ENCODE results near the gene PLXDC2. TPM values are rescaled to one million over a fixed set of nuclear protein-coding genes. Genes with fewer than 3 reads are reported as not detected.
"Not testable (repeated sequence)": the region's sequence is repeated elsewhere in the genome, so short reads cannot be mapped to it uniquely, and the experiment has no call there.

The PLXDC2 gene
- total RNA-seq (10 to 100 TPM; 61.9 to 99.6 TPM), polyA plus RNA-seq (10 to 100 TPM; 11.8 to 19.6 TPM)
- long read RNA-seq, donor 1, full-length matches to known transcripts: 16 of 49 reads
- long read RNA-seq, donor 1, partial matches to known transcripts: 33 of 49 reads
- long read RNA-seq, donor 1, other reads (novel, unspliced or antisense): 0 of 49 reads
- long read RNA-seq, donor 2, full-length matches to known transcripts: 4 of 12 reads
- long read RNA-seq, donor 2, partial matches to known transcripts: 8 of 12 reads
- long read RNA-seq, donor 2, other reads (novel, unspliced or antisense): 0 of 12 reads
- long read RNA-seq, donor 3, full-length matches to known transcripts: 7 of 16 reads
- long read RNA-seq, donor 3, partial matches to known transcripts: 9 of 16 reads
- long read RNA-seq, donor 3, other reads (novel, unspliced or antisense): 0 of 16 reads
- long read RNA-seq, donor 4, full-length matches to known transcripts: 3 of 15 reads
- long read RNA-seq, donor 4, partial matches to known transcripts: 12 of 15 reads
- long read RNA-seq, donor 4, other reads (novel, unspliced or antisense): 0 of 15 reads
- long read RNA-seq, donor 5, full-length matches to known transcripts: 14 of 27 reads
- long read RNA-seq, donor 5, partial matches to known transcripts: 13 of 27 reads
- long read RNA-seq, donor 5, other reads (novel, unspliced or antisense): 0 of 27 reads

- Histone ChIP-seq H3K36me3 (ENCODE audit: control insufficient read depth in 4 of 4, insufficient read depth in 4 of 4, low read length in 4 of 4) (peaks cover 0 to 19% (median 2%) of the 10 kb centered on the region in 4 donors), H3K4me3 (peak within 1 kb of the TSS; percentile 65), H3K4me1 (ENCODE audit: control insufficient read depth in 5 of 5, insufficient read depth in 5 of 5, low read length in 5 of 5) (peaks cover 0 to 32% (median 0%) of the 10 kb centered on the region in 5 donors), H3K9ac (ENCODE audit: insufficient read depth in 1 of 2, low read length in 2 of 2) (peak within 1 kb of the TSS; percentile 72 to 99), H3K27me3 (ENCODE audit: control insufficient read depth in 3 of 3, insufficient read depth in 3 of 3, low read length in 2 of 3) (peaks cover 0 to 3% (median 0%) of the 10 kb centered on the region in 3 donors), H3K9me3 (ENCODE audit: control insufficient read depth in 4 of 4, insufficient read depth in 3 of 4, low read length in 3 of 4) (no peaks in the 10 kb centered on the region), H3K27ac (ENCODE audit: low read depth in 1 of 2, low read length in 1 of 2) (peak within 1 kb of the TSS; percentile 80 to 92)
- 0 to 1% methylated on average over 62 to 65 of the region's 65 CpGs for WGBS, 2 donors
- TF ChIP-seq, protein P1, sequence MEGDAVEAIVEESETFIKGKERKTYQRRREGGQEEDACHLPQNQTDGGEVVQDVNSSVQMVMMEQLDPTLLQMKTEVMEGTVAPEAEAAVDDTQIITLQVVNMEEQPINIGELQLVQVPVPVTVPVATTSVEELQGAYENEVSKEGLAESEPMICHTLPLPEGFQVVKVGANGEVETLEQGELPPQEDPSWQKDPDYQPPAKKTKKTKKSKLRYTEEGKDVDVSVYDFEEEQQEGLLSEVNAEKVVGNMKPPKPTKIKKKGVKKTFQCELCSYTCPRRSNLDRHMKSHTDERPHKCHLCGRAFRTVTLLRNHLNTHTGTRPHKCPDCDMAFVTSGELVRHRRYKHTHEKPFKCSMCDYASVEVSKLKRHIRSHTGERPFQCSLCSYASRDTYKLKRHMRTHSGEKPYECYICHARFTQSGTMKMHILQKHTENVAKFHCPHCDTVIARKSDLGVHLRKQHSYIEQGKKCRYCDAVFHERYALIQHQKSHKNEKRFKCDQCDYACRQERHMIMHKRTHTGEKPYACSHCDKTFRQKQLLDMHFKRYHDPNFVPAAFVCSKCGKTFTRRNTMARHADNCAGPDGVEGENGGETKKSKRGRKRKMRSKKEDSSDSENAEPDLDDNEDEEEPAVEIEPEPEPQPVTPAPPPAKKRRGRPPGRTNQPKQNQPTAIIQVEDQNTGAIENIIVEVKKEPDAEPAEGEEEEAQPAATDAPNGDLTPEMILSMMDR (IDR thresholded peaks at IDR 0.05; ENCODE audit: control extremely low read depth, extremely low read depth): no peak
- ATAC-seq (ENCODE audit: insufficient read depth, low FRiP score) (peak; percentile 42), DNase-seq (peak in 2 of 3 donors; percentile 36 to 65)
These were observed at the start of gene PLXDC2 for GRCh38 chr10:19816411-19817230. TSS of gene PLXDC2 (plus strand) at chr10:19816432.

DNA sequence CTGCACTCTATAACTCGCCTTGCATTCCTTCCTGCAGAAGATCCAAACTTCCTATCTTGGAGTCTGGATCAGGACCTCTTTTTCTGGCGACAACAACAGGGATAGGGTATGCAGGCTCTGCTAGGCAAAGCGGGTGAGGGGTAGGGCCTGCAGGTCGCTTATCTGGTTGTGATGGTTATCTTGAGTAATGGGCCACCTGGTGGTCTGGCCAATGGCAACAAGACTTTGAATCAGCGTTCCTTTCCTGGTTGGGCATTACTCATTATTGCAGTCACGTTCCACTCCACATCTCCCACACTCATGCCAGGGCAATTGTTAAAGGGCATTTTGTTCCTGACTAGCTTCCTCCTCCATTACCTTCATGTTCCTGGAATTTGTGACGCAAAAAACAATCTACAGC lies 48.4 kb upstream of the PLXDC2 start:
- Histone ChIP-seq H3K9ac (ENCODE audit: insufficient read depth in 1 of 2, low read length in 2 of 2) (no peak overlapping the region), H3K4me1 (ENCODE audit: control insufficient read depth in 5 of 5, insufficient read depth in 5 of 5, low read length in 5 of 5) (peaks cover 0 to 5% (median 4%) of the 10 kb centered on the region in 5 donors), H3K27me3 (ENCODE audit: control insufficient read depth in 3 of 3, insufficient read depth in 3 of 3, low read length in 2 of 3) (no peaks in the 10 kb centered on the region), H3K27ac (ENCODE audit: low read depth in 1 of 2, low read length in 1 of 2) (no peak overlapping the region), H3K4me3 (no peak overlapping the region), H3K36me3 (ENCODE audit: control insufficient read depth in 4 of 4, insufficient read depth in 4 of 4, low read length in 4 of 4) (no peaks in the 10 kb centered on the region), H3K9me3 (ENCODE audit: control insufficient read depth in 4 of 4, insufficient read depth in 3 of 4, low read length in 3 of 4) (peaks cover 0 to 1% (median 0%) of the 10 kb centered on the region in 4 donors)
- ATAC-seq (ENCODE audit: insufficient read depth, low FRiP score) (no peak), DNase-seq (no peak)
- TF ChIP-seq, protein P1 (IDR thresholded peaks at IDR 0.05; ENCODE audit: control extremely low read depth, extremely low read depth): no peak
- 68 to 80% methylated on average over 7 of the region's 7 CpGs for WGBS, 2 donors

DNA sequence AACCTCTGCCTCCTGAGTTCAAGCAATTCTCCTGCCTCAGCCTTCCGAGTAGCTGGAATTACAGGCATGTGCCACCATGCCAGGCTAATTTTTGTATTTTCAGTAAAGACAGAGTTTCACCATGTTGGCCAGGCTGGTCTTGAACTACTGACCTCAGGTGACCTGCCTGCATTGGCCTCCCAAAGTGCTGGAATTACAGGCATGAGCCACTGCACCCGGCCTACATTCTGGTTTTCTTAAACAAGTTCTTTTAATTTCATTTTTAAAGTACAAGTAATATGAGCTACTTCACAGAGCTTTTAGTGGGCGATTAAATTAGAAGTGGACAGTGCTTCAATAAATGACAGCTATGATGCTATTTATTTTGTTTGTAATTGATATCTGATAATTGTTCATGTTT lies 46.4 kb upstream of the PLXDC2 start:
- not testable (repeated sequence) for H3K9ac ChIP-seq (ENCODE audit: insufficient read depth in 1 of 2, low read length in 2 of 2); H3K4me3 ChIP-seq; H3K27ac ChIP-seq (ENCODE audit: low read depth in 1 of 2, low read length in 1 of 2); H3K4me1 ChIP-seq (ENCODE audit: control insufficient read depth in 5 of 5, insufficient read depth in 5 of 5, low read length in 5 of 5); H3K27me3 ChIP-seq (ENCODE audit: control insufficient read depth in 3 of 3, insufficient read depth in 3 of 3, low read length in 2 of 3); H3K36me3 ChIP-seq (ENCODE audit: control insufficient read depth in 4 of 4, insufficient read depth in 4 of 4, low read length in 4 of 4); ATAC-seq (ENCODE audit: insufficient read depth, low FRiP score); DNase-seq; H3K9me3 ChIP-seq (ENCODE audit: control insufficient read depth in 4 of 4, insufficient read depth in 3 of 4, low read length in 3 of 4)
- WGBS, 2 donors: 82 to 95% methylated on average over 3 of the region's 3 CpGs

Data from lung (tissue), 16 donors.